Lower lobe of right lung (tissue), 2 donors: Measurements from ENCODE around the gene ZNF592. TPM values are rescaled to one million over a fixed set of nuclear protein-coding genes. Genes with fewer than 3 reads are reported as not detected.
"Not testable (repeated sequence)": the region's sequence is repeated elsewhere in the genome, so short reads cannot be mapped to it uniquely, and the experiment has no call there.

Experiments used
- ATAC-seq, 2 donors: fragments of 200-7000 bp; cut with Tn5 transposase; one replicate each; pipeline ENCODE4 v1.9.1; 2020 to 2022; ENCODE audit warnings: mild to moderate bottlenecking in 2 of 2, moderate library complexity in 2 of 2
- DNase-seq: peaks from one replicate; pipeline ENCODE4 v3.0.0-alpha.2; 2020
- H3K27ac ChIP-seq: fragments of 200-600 bp; one replicate; pipeline ENCODE4 v1.8.0; 2022
- H3K27me3 ChIP-seq: fragments of 200-600 bp; one replicate; pipeline ENCODE4 v1.8.0; 2022; ENCODE audit warnings: low read depth
- H3K36me3 ChIP-seq: fragments of 200-600 bp; one replicate; pipeline ENCODE4 v1.8.0; 2022; ENCODE audit warnings: mild to moderate bottlenecking
- H3K4me1 ChIP-seq: fragments of 200-600 bp; one replicate; pipeline ENCODE4 v1.8.0; 2022
- H3K4me3 ChIP-seq: fragments of 200-600 bp; one replicate; pipeline ENCODE4 v1.8.0; 2022; ENCODE audit warnings: mild to moderate bottlenecking
- H3K9me3 ChIP-seq: fragments of 200-600 bp; one replicate; pipeline ENCODE4 v1.8.0; 2022
- intact Hi-C: fragments of 100-400 bp; cut with DNase I; formaldehyde crosslinking; loops from one replicate; pipeline ENCODE4 v1.11.0; 2022
- total RNA-seq: library from RNA; stranded (reverse); fragmentation: NEBNext Ultra II Directional; extraction: Animal tissue kit (Norgen Biotek cat#: 25700); gene quantifications from one replicate; pipeline ENCODE4 v1.2.1, GENCODE V29; 2021
- TF ChIP-seq, protein P1 (sequence below): fragments of 200-600 bp; IDR thresholded peaks from one replicate; pipeline ENCODE4 v1.8.0; 2022; ENCODE audit warnings: antibody characterized with exemption, mild to moderate bottlenecking
- donor health status: DM: no; HTN: yes; CAD: no; lungs with severe emphysema.

ZNF592 gene
- total RNA-seq, 1 donor from 2014 or later, result 34.8 TPM

DNA sequence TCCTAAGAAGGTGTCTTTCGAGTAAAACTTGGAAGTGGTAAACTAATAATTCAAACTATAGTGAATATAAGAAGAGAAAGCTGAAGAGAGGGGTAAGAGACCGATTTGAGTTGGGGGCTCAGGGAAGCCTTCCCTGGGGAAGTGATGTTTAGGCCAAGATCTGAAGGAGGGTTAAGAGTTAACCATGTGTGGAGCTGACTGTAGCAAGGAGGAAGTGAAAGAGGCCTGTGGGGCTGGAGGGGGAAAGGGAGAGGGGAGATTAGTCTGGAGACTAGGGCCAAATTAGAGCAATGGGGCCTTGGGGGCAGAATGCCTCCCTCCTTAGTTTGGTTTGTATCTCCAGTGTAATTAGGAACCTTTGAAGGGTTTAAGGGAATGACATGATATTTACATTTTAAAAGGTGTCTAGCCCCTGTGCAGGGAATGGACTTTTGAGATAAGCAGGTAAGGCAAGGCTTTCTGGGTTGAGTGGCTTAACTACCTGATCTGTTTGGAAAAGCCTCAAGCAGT is 2.2 kb downstream of the ZNF592 start:
- DNase-seq, result no peak
- ATAC-seq, result no peak
- Histone ChIP-seq H3K27me3 (no peaks in the 10 kb centered on the region), H3K4me3 (peak overlapping the region; percentile 90), H3K27ac (peak overlapping the region; percentile 100), H3K4me1 (peaks cover 74% of the 10 kb centered on the region), H3K9me3 (no peaks in the 10 kb centered on the region), H3K36me3 (no peaks in the 10 kb centered on the region)
- intact Hi-C loops, result no loop called here
- TF ChIP-seq, protein P1, sequence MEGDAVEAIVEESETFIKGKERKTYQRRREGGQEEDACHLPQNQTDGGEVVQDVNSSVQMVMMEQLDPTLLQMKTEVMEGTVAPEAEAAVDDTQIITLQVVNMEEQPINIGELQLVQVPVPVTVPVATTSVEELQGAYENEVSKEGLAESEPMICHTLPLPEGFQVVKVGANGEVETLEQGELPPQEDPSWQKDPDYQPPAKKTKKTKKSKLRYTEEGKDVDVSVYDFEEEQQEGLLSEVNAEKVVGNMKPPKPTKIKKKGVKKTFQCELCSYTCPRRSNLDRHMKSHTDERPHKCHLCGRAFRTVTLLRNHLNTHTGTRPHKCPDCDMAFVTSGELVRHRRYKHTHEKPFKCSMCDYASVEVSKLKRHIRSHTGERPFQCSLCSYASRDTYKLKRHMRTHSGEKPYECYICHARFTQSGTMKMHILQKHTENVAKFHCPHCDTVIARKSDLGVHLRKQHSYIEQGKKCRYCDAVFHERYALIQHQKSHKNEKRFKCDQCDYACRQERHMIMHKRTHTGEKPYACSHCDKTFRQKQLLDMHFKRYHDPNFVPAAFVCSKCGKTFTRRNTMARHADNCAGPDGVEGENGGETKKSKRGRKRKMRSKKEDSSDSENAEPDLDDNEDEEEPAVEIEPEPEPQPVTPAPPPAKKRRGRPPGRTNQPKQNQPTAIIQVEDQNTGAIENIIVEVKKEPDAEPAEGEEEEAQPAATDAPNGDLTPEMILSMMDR, result no peak

GRCh38 chr15:84751721-84752120 is 3.3 kb downstream of the ZNF592 start:
- H3K36me3 ChIP-seq, H3K27me3 ChIP-seq, H3K9me3 ChIP-seq, H3K4me3 ChIP-seq, ATAC-seq, H3K27ac ChIP-seq, DNase-seq, intact Hi-C loops: not testable (repeated sequence)
- H3K4me1 ChIP-seq, result peaks cover 75% of the 10 kb centered on the region

DNA sequence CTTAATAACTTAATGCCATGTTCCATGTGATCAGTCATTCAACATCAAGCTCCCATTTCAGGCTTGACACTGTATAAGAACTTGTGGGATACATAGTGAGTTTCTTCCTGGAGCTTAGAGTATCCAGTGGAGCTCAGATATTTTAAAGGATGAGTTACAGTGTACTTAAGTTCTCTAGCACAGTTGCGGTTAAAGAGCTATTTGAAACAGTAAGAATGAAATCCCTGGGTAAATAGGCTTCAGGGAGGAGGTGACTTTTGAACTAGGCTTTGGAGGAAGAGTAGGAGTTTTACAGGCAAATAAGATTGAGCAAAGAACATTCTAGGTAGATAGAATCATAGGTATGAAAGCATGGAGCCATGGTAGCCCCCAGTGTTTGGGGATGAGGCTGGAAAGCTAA is 3.8 kb downstream of the ZNF592 start:
- ATAC-seq (no peak), DNase-seq (no peak)
- Histone ChIP-seq H3K4me3 (no peak overlapping the region), H3K27me3 (no peaks in the 10 kb centered on the region), H3K36me3 (no peaks in the 10 kb centered on the region), H3K4me1 (peaks cover 73% of the 10 kb centered on the region), H3K27ac (no peak overlapping the region), H3K9me3 (no peaks in the 10 kb centered on the region)
- TF ChIP-seq, protein P1, result no peak
- intact Hi-C loops, result no loop called here

DNA sequence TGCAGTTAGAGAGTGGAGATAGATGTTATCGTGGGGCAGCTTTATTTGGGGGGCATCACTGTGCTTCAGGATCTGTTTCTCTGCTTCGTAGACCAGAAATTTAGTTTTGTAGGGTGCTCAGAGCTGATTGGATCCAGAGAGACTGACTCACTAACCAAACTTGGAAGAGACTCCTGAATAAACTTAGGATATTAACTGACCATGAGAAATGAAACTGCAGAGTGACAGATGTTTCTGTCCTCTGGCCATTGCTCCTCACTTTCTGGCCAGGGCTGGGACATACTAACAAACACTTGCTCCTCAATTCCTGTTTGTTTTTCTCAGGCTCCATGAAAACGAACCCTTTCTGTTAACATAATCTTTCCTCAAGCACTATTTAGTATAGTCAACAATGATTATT is 4.3 kb downstream of the ZNF592 start:
- Histone ChIP-seq H3K36me3 (no peaks in the 10 kb centered on the region), H3K27ac (no peak overlapping the region), H3K4me3 (no peak overlapping the region), H3K27me3 (no peaks in the 10 kb centered on the region), H3K9me3 (no peaks in the 10 kb centered on the region), H3K4me1 (peaks cover 72% of the 10 kb centered on the region)
- DNase-seq (no peak), ATAC-seq (no peak)
- intact Hi-C loops, result no loop called here
- TF ChIP-seq, protein P1, result no peak

DNA sequence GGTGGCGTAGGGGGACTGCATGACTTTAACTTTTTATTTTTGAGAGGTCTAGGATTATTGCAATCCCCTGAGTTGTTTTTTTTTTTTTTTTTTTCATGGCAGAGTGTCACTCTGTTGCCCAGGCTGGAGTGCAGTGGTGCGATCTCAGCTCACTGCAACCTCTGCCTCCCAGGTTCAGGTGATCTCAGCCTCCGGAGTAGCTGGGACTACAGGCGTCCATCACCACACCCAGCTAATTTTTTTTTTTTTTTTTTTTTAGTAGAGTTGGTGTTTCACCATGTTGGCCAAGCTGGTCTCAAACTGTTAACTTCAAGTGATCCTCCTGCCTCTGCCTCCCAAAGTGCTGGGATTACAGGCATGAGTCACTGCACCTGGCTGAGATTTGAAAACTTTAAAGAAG is 6.5 kb downstream of the ZNF592 start:
- H3K9me3 ChIP-seq, H3K36me3 ChIP-seq, H3K27ac ChIP-seq, intact Hi-C loops, ATAC-seq, H3K27me3 ChIP-seq, DNase-seq, H3K4me3 ChIP-seq: not testable (repeated sequence)
- H3K4me1 ChIP-seq, result peaks cover 81% of the 10 kb centered on the region

GRCh38 chr15:84755736-84756527 is 7.5 kb downstream of the ZNF592 start:
- H3K27me3 ChIP-seq, result no peaks in the 10 kb centered on the region
- TF ChIP-seq, protein P1, result no peak
- intact Hi-C loops, result no loop called here
- peaks cover 81% of the 10 kb centered on the region for H3K4me1 ChIP-seq
- ATAC-seq (no peak), DNase-seq (no peak)
- no peak overlapping the region for H3K27ac ChIP-seq
- H3K9me3 ChIP-seq, result no peaks in the 10 kb centered on the region
- no peak overlapping the region for H3K4me3 ChIP-seq
- no peaks in the 10 kb centered on the region for H3K36me3 ChIP-seq
